Mesothelial cell of epicardium (in vitro differentiated cells): ENCODE measurements around the gene ZDHHC1. TPM values are rescaled to one million over a fixed set of nuclear protein-coding genes. Genes with fewer than 3 reads are reported as not detected.

Experiments used
- DNase-seq, 2 experiments: peaks; one replicate each; pipeline ENCODE4 v3.0.0; 2021; ENCODE audit warnings: low spot score in 2 of 2; ENCODE audit not compliant: unreplicated experiment in 2 of 2
- H3K27ac Mint-ChIP-seq: 2 replicates; pipeline ENCODE4 v1.8.0; 2021; ENCODE audit warnings: mixed read lengths
- H3K27me3 Mint-ChIP-seq: 2 replicates; pipeline ENCODE4 v1.8.0; 2021; ENCODE audit warnings: low read depth, mixed read lengths
- H3K36me3 Mint-ChIP-seq: 2 replicates; pipeline ENCODE4 v1.8.0; 2021; ENCODE audit warnings: mixed read lengths
- H3K4me1 Mint-ChIP-seq: 2 replicates; pipeline ENCODE4 v1.8.0; 2021; ENCODE audit warnings: mixed read lengths
- H3K4me3 Mint-ChIP-seq: 2 replicates; pipeline ENCODE4 v1.8.0; 2021; ENCODE audit warnings: mild to moderate bottlenecking, moderate library complexity, mixed read lengths
- H3K9me3 Mint-ChIP-seq: 2 replicates; pipeline ENCODE4 v1.8.0; 2021; ENCODE audit warnings: mixed read lengths
- total RNA-seq: library from RNA; stranded (reverse); gene quantifications from 3 replicates; pipeline ENCODE4 v1.2.1, GENCODE V29; 2021
- TF ChIP-seq, protein P1 (sequence below): fragments of 200-600 bp; sonication (generic); IDR thresholded peaks from one replicate; pipeline ENCODE4 v1.5.0; 2021; ENCODE audit warnings: antibody characterized with exemption; ENCODE audit not compliant: unreplicated experiment

ZDHHC1 gene
- total RNA-seq, 1 donor from 2014 or later = 15.4 TPM

- DNase-seq = no peak
- Mint-ChIP-seq H3K27ac (no peak overlapping the region), H3K36me3 (no peaks in the 10 kb centered on the region), H3K9me3 (no peaks in the 10 kb centered on the region), H3K4me1 (peaks cover 25% of the 10 kb centered on the region), H3K27me3 (peaks cover 54% of the 10 kb centered on the region), H3K4me3 (no peak overlapping the region)
- TF ChIP-seq, protein P1, sequence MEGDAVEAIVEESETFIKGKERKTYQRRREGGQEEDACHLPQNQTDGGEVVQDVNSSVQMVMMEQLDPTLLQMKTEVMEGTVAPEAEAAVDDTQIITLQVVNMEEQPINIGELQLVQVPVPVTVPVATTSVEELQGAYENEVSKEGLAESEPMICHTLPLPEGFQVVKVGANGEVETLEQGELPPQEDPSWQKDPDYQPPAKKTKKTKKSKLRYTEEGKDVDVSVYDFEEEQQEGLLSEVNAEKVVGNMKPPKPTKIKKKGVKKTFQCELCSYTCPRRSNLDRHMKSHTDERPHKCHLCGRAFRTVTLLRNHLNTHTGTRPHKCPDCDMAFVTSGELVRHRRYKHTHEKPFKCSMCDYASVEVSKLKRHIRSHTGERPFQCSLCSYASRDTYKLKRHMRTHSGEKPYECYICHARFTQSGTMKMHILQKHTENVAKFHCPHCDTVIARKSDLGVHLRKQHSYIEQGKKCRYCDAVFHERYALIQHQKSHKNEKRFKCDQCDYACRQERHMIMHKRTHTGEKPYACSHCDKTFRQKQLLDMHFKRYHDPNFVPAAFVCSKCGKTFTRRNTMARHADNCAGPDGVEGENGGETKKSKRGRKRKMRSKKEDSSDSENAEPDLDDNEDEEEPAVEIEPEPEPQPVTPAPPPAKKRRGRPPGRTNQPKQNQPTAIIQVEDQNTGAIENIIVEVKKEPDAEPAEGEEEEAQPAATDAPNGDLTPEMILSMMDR = no peak
Measured at GRCh38 chr16:67395458-67396158, 20.7 kb downstream of the ZDHHC1 start.

GRCh38 chr16:67395105-67395457, 21.2 kb downstream of the ZDHHC1 start:
- TF ChIP-seq, protein P1 = no peak
- H3K4me1 Mint-ChIP-seq = peaks cover 25% of the 10 kb centered on the region
- no peaks in the 10 kb centered on the region for H3K9me3 Mint-ChIP-seq
- H3K36me3 Mint-ChIP-seq = no peaks in the 10 kb centered on the region
- peaks cover 57% of the 10 kb centered on the region for H3K27me3 Mint-ChIP-seq
- DNase-seq = no peak
- H3K27ac Mint-ChIP-seq = no peak overlapping the region
- no peak overlapping the region for H3K4me3 Mint-ChIP-seq

- H3K27ac Mint-ChIP-seq = no peak overlapping the region
- no peaks in the 10 kb centered on the region for H3K36me3 Mint-ChIP-seq
- no peak for DNase-seq
- H3K4me3 Mint-ChIP-seq = peak overlapping the region; percentile 33
- H3K4me1 Mint-ChIP-seq = peaks cover 22% of the 10 kb centered on the region
- peaks cover 61% of the 10 kb centered on the region for H3K27me3 Mint-ChIP-seq
- TF ChIP-seq, protein P1 = no peak
- H3K9me3 Mint-ChIP-seq = no peaks in the 10 kb centered on the region
Measured at GRCh38 chr16:67394155-67395104, 21.8 kb downstream of the ZDHHC1 start.

DNA sequence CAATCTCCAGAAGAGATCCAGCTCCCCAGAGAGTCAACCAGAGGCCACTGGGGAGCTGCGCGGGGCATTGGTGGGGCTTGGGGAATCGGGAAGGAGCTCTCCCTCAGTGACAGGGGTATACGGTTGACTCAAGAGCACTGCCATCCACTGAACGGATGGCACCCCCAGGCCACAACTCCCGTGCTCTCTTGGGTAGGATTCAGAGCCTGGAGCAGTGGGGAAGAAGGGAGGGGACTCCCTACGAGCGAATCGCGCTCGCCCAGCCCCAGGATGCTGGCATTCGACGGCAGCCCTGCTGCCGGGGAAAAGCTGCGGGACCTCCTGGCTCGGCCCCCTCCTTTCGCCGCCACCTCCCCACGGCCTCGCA, 22.5 kb downstream of the ZDHHC1 start:
- Mint-ChIP-seq H3K36me3 (no peaks in the 10 kb centered on the region), H3K4me3 (peak overlapping the region; percentile 50), H3K9me3 (no peaks in the 10 kb centered on the region), H3K27ac (no peak overlapping the region), H3K4me1 (peaks cover 22% of the 10 kb centered on the region), H3K27me3 (peaks cover 62% of the 10 kb centered on the region)
- TF ChIP-seq, protein P1 = no peak
- DNase-seq = no peak

DNA sequence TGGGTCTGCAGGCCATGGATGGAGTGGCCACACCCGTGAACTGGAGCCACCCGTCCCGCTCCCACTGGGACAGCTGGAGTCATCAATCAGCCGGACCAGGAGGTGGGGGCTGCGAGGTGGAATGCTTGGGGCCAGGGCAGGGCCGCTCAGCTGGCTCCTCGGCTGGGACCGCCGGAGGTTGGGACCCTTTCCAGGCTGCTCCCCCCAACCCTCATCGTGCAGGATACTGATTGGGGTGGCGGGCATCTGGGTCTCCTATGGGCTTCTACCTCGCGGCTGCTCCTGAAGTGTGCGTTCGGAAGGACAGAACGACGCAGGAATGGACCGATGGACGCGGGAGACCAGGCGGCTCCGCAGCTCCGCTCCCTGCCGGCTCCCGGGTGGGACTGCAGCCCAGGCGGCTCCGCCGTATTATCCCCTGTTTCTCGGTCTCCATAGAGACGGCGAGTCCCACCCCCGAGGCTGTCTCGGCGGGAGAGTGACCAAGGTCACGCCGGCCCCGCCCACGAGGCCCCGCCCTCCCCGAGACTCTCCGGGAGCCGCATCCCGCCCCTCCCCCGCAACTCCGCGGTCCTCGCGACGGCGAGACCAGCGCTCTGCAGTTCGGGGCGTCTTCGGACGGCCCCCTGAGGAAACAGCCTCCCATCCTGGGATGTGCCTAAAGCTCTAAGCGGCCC, 23.0 kb downstream of the ZDHHC1 start, which contains the start of gene TPPP3:
TPPP3 (minus strand) TSS at position 388 of the 677 bp plus-strand sequence. CDS start 2,387 bp downstream, outside the sequence.
- H3K27me3 Mint-ChIP-seq = peaks cover 68% of the 10 kb centered on the region
- no peak within 1 kb of the TSS for H3K27ac Mint-ChIP-seq
- peak; percentile 65 to 74 for DNase-seq
- H3K9me3 Mint-ChIP-seq = no peaks in the 10 kb centered on the region
- H3K36me3 Mint-ChIP-seq = no peaks in the 10 kb centered on the region
- H3K4me1 Mint-ChIP-seq = peaks cover 22% of the 10 kb centered on the region
- H3K4me3 Mint-ChIP-seq = peak within 1 kb of the TSS; percentile 50
- TF ChIP-seq, protein P1 = peak; percentile 70
